ENCODE results near the gene KCNN4. TPM values are rescaled to one million over a fixed set of nuclear protein-coding genes. Genes with fewer than 3 reads are reported as not detected.

The KCNN4 gene
- total and polyA plus RNA-seq, 10 of the 15 experiments (the other 5 are each of a cell fraction or from before 2014, with no cell fraction given) = 1.4 to 112 (median 77.9) TPM

- TF ChIP-seq TCF3 (IDR thresholded peaks at IDR 0.05; ENCODE audit: borderline replicate concordance, insufficient read depth, low read depth, low read length) (0 out of 2 replicates have a peak, but pooled peaks have one; percentile 41), ATF2 (IDR thresholded peaks at IDR 0.05; ENCODE audit: low read length) (peak; percentile 26; the same call in 1 of the 2 replicates), SPI1 (IDR thresholded peaks at IDR 0.05; ENCODE audit: borderline replicate concordance, insufficient read depth, low read depth, low read length) (peak; percentile 79; the same call in 1 of the 2 replicates), GATAD2B (conservative IDR thresholded peaks at IDR 0.05; ENCODE audit: low read depth) (0 out of 2 replicates have a peak, but pooled peaks have one; percentile 34), FOXM1 (IDR thresholded peaks at IDR 0.05; ENCODE audit: low read depth, low read length) (peak; percentile 80; the same call in 1 of the 2 replicates), FOS (IDR thresholded peaks at IDR 0.05; ENCODE audit: borderline replicate concordance, extremely low read depth, insufficient read length) (no peak), POLR2AphosphoS5 (IDR thresholded peaks at IDR 0.05; ENCODE audit: low read length) (no peak), ZZZ3 (IDR thresholded peaks at IDR 0.05; ENCODE audit: control insufficient read depth, insufficient read length, low read depth) (no peak), EED (IDR thresholded peaks at IDR 0.05; ENCODE audit: low read depth) (peak; percentile 78), RELB (IDR thresholded peaks at IDR 0.05; ENCODE audit: low read depth) (peak; percentile 49), ETV6 (conservative IDR thresholded peaks at IDR 0.05 in 1 of 2, IDR thresholded peaks at IDR 0.05 in 1 of 2; ENCODE audit: borderline replicate concordance in 1 of 2, low read depth in 1 of 2) (peak in 1 of 2 experiments; percentile 45; a peak in 1 of 4 replicates), PAX5 (IDR thresholded peaks at IDR 0.05; ENCODE audit: borderline replicate concordance, low read depth, low read length) (peak; percentile 67; the same call in 1 of the 2 replicates), ZSCAN29 (IDR thresholded peaks at IDR 0.05) (no peak), SIX5 (IDR thresholded peaks at IDR 0.05; ENCODE audit: low read depth, low read length, severe bottlenecking) (no peak), MTA3 (IDR thresholded peaks at IDR 0.05; ENCODE audit: borderline replicate concordance, low read length) (peak; percentile 65; the same call in 1 of the 2 replicates), CHD1 (IDR thresholded peaks at IDR 0.05; ENCODE audit: low read depth, low read length) (no peak), CREM (IDR thresholded peaks at IDR 0.05; ENCODE audit: low read depth) (peak; percentile 27; the same call in 1 of the 2 replicates), BCL11A (IDR thresholded peaks at IDR 0.05; ENCODE audit: low read depth, low read length) (peak; percentile 39; the same call in 1 of the 2 replicates), HDAC6 (IDR thresholded peaks at IDR 0.05; ENCODE audit: unreplicated experiment) (no peak), NFYA (IDR thresholded peaks at IDR 0.05; ENCODE audit: borderline replicate concordance, low read depth, low read length) (no peak), MYC (IDR thresholded peaks at IDR 0.05; ENCODE audit: insufficient read depth, insufficient read length, insufficient replicate concordance, low read length, severe bottlenecking) (no peak), NR2F1 (conservative IDR thresholded peaks at IDR 0.05) (peak; percentile 75), SMC3 (IDR thresholded peaks at IDR 0.05; ENCODE audit: borderline replicate concordance, low read length) (no peak), SKIL (IDR thresholded peaks at IDR 0.05; ENCODE audit: low read depth, poor library complexity, severe bottlenecking) (no peak), RUNX3 (IDR thresholded peaks at IDR 0.05; ENCODE audit: low read length) (peak; percentile 89), USF1 (IDR thresholded peaks at IDR 0.05; ENCODE audit: borderline replicate concordance, extremely low read length, insufficient read depth, low read depth, low read length) (no peak)
Measured at GRCh38 chr19:43725468-43725867, 55.3 kb downstream of the KCNN4 start (continued).
